Measurements from ENCODE around the gene IGF2BP2.

DNA sequence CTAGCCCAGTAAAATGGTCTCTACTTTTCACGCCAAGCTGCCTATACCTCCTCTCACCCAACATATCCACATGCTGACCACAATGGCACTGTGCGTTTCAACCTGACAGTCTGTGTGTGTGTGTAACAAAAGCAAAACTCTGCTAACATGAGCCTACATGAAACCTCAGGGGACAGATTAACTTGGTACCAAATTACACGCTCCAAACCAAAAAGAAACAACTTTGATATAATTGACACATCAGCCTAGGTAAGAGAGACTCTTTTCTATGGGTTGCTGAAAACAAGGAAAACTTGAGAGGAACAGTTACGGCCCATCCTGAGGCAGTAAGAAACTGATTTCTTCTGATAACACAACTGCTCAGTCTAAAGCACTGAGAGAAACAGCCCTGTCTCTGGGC, 31.5 kb downstream of the IGF2BP2 start:
- no peak for TF ChIP-seq POLR2AphosphoS5 (IDR thresholded peaks at IDR 0.05; ENCODE audit: low read depth, low read length)
- no peak for TF ChIP-seq SRF (IDR thresholded peaks at IDR 0.05; ENCODE audit: low read depth, low read length)
- no peak for TF ChIP-seq PHF5A (CRISPR knock-in tag; IDR thresholded peaks at IDR 0.05; ENCODE audit: low read depth, unreplicated experiment)
- no peak for TF ChIP-seq REPIN1 (CRISPR knock-in tag; IDR thresholded peaks at IDR 0.05; ENCODE audit: borderline replicate concordance, low read depth)
- no peak for TF ChIP-seq ZMYM4 (CRISPR knock-in tag; IDR thresholded peaks at IDR 0.05)
- no peak for TF ChIP-seq JUND (CRISPR knock-in tag; IDR thresholded peaks at IDR 0.05)
- TF ChIP-seq, protein P1, sequence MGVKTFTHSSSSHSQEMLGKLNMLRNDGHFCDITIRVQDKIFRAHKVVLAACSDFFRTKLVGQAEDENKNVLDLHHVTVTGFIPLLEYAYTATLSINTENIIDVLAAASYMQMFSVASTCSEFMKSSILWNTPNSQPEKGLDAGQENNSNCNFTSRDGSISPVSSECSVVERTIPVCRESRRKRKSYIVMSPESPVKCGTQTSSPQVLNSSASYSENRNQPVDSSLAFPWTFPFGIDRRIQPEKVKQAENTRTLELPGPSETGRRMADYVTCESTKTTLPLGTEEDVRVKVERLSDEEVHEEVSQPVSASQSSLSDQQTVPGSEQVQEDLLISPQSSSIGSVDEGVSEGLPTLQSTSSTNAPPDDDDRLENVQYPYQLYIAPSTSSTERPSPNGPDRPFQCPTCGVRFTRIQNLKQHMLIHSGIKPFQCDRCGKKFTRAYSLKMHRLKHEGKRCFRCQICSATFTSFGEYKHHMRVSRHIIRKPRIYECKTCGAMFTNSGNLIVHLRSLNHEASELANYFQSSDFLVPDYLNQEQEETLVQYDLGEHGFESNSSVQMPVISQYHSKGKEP (CRISPR knock-in tag; IDR thresholded peaks at IDR 0.05), result no peak
- TF ChIP-seq CBFB (CRISPR knock-in tag; IDR thresholded peaks at IDR 0.05), result no peak
- TF ChIP-seq, protein P2, sequence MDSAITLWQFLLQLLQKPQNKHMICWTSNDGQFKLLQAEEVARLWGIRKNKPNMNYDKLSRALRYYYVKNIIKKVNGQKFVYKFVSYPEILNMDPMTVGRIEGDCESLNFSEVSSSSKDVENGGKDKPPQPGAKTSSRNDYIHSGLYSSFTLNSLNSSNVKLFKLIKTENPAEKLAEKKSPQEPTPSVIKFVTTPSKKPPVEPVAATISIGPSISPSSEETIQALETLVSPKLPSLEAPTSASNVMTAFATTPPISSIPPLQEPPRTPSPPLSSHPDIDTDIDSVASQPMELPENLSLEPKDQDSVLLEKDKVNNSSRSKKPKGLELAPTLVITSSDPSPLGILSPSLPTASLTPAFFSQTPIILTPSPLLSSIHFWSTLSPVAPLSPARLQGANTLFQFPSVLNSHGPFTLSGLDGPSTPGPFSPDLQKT (CRISPR knock-in tag; IDR thresholded peaks at IDR 0.05; ENCODE audit: borderline replicate concordance), result no peak
- TF ChIP-seq, protein P3, sequence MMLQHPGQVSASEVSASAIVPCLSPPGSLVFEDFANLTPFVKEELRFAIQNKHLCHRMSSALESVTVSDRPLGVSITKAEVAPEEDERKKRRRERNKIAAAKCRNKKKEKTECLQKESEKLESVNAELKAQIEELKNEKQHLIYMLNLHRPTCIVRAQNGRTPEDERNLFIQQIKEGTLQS (CRISPR knock-in tag; IDR thresholded peaks at IDR 0.05), result no peak
- TF ChIP-seq, protein P4, sequence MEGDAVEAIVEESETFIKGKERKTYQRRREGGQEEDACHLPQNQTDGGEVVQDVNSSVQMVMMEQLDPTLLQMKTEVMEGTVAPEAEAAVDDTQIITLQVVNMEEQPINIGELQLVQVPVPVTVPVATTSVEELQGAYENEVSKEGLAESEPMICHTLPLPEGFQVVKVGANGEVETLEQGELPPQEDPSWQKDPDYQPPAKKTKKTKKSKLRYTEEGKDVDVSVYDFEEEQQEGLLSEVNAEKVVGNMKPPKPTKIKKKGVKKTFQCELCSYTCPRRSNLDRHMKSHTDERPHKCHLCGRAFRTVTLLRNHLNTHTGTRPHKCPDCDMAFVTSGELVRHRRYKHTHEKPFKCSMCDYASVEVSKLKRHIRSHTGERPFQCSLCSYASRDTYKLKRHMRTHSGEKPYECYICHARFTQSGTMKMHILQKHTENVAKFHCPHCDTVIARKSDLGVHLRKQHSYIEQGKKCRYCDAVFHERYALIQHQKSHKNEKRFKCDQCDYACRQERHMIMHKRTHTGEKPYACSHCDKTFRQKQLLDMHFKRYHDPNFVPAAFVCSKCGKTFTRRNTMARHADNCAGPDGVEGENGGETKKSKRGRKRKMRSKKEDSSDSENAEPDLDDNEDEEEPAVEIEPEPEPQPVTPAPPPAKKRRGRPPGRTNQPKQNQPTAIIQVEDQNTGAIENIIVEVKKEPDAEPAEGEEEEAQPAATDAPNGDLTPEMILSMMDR (CRISPR knock-in tag; IDR thresholded peaks at IDR 0.05), result no peak
- no peak for TF ChIP-seq ARNTL (CRISPR knock-in tag; IDR thresholded peaks at IDR 0.05)
- TF ChIP-seq SUZ12 (IDR thresholded peaks at IDR 0.05; ENCODE audit: low read depth, low read length), result no peak
